Daoy (cell line): ENCODE results near the gene HTRA3. TPM values are rescaled to one million over a fixed set of nuclear protein-coding genes. Genes with fewer than 3 reads are reported as not detected.

ENCODE experiments used
- DNase-seq: peaks from one replicate; pipeline ENCODE4 v3.0.0-alpha.2; 2015; ENCODE audit warnings: low read depth
- total RNA-seq: library from RNA; depleted of rRNA; stranded (reverse); fragments of >200 nt; shearing (Covaris generic); gene quantifications from 2 replicates; pipeline ENCODE4 v1.2.3, GENCODE V29; 2014

HTRA3 gene
- total RNA-seq, 1 experiment from 2014 or later, result 0.11 TPM

DNA sequence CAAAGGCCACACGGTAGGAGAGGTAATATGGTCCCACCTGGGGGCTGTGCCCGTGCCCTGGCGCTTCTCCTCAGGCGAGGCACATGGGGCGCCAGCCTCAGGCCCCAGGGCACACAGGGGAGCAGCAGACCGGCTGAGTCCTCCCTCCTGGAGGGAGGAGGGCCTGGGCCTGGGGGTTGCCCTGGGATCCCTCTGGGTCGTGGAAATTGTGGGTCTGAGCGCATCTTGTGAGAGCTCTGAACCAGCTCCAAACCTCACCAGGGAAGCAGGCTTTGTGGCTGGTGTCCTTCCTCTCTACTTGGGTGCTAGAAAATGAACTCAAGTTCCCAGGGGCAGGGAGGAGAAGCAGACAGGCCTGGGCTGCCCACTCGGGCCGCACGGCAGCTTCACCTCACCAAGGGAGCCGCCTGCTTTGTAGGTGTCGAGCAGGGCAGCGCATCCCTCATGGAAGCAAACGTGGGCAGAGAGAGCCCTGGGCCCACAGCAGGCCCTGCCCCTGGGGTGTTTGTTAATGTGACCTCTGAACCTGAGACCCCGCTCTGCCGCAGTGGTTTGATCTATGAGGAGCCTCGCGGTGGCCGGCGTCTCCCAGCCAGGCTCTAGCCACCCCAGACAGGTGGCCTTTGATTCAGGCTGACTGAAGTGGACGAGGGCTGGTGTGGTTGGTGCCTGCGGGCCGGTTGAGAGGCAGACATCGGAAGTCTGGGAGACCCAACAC lies 10.8 kb downstream of the HTRA3 start:
- no peak for DNase-seq

DNA sequence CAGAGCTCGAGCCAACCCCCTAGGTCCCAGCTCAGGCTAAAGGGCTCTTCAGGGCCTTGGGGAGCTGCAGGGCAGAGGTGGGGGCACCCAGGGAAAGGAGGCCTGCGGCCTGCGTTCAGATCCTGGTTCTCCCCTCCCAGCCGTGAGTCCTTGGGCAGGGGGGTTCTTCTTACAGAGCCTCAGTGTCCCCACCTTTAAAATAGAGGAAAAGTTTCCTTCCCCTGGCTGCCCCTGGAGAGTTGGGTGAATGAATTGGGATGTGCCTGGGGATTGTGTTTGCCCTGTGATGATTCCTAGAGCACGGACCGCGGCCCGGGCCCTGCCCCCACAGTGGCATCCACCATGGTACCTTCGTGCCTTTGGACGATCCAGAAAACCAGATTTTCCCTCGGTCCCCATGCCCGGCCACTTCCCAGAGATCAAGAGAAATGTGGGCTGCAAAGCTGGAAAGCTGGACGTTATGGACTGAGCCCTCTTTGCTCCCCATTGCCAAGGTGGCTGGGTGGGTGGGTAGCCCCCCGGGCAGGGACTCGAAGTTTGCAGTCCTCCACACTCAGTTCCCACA lies 11.4 kb downstream of the HTRA3 start:
- no peak for DNase-seq

DNA sequence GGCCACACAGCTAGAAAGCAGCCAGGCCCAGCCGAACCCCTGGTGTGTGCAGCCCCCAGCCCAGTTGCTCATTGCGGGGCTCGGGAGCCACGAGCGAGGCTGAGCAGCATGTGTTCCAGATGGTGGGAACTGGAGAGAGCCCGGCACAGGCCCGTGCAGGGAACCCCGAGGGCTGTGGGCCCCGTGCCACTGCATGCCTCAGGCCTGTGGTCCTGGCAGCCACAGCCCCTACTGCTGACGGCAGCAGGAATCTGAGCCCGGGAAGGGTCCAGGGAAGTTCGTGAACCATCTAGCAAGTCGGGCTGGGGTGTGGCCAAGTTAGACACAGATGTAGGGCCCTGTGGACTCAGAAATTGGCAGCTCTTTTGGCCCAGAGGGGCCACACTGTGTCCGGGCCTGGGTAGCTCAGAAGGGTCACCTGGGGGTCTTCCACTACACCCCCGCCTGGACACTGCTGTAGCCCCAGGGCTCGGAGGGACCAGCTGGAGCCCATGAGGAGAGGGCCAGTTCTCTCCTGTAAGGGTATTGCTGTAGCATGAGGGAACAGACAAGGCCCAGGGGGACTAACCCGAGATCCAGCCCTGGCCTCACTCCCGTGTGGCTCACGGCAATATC lies 12.1 kb downstream of the HTRA3 start:
- DNase-seq, result no peak

DNA sequence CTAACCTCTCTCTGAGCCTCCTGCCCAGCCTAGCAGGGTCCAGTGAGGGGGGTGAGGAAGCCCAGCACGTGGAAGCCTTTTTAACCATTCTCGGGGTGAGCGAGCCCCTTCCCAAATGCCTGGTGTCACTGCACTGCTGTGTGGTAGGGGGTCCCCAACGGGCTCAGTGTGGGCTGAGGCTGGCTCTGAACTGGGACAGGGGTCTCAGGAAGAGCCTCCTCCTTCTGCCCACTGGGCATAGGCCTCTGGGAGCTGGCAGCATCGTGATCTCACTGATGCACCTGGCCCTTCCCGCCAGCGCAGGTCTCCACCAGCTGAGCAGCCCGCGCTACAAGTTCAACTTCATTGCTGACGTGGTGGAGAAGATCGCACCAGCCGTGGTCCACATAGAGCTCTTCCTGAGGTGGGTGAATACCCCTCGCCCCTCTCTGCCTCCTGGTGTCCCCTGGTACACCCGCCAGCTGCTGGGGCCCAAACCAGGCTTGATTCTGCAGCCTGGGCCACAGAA lies 12.6 kb downstream of the HTRA3 start:
- DNase-seq, result no peak

DNA sequence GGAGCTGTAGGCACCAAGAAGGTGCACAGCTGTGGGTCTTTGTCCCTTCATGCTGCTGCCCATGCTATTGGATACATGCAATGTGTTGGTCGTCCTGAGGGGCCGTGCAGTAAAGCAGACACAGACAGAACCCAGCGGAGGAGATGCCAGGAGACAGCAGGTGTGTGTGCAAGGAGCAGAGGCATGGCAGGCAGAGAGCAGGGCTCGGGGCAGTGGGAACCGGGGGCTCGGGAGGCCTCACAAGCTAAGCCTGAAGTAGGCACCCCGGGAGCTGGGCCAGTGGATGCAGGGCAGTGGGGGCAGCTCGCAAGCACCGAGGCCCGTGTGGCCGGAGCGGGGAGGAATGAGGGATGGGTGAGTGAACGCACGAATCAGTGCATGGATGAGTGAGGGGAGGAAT lies 13.2 kb downstream of the HTRA3 start:
- no peak for DNase-seq

DNA sequence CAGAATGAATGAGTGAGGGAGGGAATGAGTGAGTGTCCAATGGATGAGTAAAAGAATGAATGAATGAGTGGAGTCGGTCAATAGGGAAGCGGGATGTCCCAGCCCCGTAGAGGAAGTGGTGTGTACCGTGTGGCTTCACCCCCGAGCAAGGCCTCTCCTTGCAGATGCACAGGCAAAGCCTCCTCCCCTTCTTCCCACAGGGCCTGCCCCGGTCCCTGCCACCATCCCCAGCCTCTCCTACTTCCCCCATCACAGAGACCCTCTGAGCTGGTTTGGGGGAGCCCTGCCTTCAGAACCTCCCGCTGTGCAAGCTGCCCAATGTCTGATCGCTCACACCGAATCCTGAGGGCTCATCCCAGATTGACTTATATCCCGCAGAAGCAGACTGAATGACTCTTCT lies 13.6 kb downstream of the HTRA3 start:
- no peak for DNase-seq

DNA sequence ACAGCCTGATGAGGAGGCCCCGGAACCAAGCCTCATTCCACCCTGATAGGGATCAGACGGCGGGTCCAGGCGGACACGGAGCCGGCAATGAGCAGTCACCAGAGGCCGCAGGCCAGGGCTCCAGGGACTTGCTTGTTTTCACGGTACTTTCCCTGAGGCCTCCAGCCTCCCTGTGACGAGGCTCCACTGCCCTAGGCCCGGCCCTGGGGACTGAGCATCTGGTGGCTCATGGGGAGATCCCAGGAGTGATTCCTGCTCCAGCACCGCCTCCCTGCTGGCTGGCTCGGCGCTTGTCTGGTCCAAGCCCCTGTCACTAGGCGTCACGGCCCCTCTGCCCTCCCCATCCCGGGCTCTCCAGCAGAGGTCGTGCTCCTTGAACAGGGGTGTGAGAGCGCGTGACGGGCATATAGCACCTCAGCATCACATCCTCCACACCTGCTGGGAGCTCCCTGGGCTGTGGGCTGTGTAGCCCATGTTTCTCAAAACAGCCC lies 14.1 kb downstream of the HTRA3 start:
- no peak for DNase-seq

DNA sequence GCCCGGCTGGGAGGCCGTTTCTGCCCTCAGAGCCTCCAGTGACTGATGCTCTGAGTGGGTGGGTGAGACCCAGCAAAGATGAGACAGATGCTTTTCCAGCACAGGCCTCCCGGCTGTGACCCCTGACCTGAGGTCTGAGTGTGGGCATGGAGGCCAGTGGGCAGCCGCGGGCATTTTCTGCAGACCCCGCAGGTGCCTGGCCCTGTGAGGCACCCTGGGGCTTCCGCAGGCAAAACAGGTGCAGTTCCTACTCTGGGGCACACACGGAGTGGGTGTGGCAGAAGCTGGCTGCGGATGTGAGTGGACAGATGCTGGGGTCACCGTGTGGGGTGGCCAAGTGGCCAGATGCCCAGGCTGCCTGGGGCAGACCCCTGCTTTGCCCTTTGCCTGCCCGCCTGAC lies 14.8 kb downstream of the HTRA3 start:
- DNase-seq, result no peak

DNA sequence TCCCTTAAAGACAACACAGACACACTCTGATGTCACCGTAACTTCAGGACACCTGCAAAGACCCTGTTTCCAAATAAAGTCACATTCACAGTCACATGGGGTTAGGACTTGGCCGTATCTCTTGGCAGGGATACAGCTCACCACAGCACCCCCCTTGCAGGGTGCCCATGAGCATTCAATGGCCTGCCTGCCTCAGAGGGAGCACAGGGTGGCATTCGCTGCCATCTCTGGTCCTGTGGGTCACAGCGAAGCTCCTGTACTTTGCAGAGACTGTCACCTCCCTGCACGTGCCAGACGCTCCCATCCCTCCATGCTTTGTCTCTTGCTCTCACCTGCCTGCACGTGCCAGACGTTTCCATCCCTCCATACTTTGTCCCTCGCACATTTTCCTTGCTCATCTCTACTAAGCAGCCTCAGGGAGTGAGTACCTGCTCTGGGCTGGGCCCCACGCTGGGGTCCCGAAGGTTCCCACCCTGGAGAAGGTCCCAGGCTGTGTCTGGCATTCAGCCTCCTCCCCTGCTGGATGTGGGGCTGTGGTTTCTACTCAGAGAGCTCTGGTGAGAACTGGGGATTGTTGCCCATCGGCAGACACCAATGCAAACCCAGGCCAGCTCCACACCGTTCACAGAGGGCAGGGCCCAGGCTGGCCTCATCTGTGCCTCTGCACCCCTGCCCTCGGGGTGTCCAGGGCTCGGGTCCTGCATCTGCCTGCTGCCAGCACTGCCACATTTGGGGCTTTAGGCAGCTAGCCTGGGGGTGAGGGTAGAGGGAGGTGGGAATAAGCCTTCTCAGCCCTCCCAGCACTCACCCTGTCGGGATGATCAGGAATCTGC lies 15.8 kb downstream of the HTRA3 start:
- no peak for DNase-seq

DNA sequence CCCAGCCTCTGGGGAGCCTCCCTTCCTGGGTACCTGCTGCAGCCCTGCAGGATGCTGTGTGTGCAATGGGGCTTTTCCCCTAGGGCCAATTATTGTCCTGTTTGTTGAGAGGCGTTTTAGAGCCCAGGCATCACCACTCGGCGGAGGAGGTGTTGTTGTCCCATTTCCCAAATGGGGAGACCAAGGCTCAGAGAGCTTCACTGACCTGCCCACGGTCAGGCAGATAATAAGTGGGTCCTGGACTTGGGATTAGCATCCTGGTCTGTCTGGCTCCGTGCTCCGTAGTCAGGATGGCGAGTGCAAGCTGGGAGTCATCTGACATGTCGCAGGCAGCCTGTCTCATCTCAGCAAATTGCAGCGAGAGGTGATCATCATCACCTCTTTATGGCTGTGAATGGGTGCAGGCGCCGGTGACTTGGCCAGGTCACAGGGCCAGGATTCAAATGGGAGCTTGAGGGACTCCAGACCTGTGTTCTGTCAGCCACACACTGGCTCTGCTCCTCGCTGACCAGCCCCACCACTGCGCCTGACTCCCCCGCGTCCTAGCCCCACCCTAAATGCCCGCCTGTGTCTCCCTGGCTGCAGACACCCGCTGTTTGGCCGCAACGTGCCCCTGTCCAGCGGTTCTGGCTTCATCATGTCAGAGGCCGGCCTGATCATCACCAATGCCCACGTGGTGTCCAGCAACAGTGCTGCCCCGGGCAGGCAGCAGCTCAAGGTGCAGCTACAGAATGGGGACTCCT lies 16.6 kb downstream of the HTRA3 start:
- DNase-seq, result no peak

DNA sequence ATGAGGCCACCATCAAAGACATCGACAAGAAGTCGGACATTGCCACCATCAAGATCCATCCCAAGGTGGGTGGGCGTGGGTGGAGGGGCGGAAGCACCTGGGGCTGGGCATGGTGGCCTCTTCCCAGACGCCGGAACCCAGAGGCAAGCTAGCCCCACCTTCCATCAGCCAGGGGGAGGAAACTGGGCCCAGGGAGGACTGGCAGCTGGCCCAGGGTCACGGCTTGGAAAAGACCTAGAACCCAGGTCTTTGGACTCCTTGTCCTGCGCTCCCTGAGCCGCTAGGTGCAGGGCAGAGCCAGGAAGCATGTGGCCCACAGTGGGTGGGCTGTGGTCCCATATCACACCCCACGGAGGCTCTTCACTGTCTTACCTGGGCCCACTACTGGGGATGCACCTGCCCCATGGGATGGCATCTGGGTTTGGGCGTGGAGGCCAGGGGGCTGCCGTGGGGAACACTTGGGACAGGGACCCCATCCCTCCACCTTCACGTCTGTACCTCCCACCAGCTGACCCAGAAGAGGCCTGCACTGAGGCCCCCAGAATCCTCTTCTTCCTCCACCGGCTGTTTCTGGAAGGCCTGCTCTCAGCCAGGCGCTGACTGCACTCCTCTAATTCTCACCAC lies 17.3 kb downstream of the HTRA3 start:
- DNase-seq, result no peak

DNA sequence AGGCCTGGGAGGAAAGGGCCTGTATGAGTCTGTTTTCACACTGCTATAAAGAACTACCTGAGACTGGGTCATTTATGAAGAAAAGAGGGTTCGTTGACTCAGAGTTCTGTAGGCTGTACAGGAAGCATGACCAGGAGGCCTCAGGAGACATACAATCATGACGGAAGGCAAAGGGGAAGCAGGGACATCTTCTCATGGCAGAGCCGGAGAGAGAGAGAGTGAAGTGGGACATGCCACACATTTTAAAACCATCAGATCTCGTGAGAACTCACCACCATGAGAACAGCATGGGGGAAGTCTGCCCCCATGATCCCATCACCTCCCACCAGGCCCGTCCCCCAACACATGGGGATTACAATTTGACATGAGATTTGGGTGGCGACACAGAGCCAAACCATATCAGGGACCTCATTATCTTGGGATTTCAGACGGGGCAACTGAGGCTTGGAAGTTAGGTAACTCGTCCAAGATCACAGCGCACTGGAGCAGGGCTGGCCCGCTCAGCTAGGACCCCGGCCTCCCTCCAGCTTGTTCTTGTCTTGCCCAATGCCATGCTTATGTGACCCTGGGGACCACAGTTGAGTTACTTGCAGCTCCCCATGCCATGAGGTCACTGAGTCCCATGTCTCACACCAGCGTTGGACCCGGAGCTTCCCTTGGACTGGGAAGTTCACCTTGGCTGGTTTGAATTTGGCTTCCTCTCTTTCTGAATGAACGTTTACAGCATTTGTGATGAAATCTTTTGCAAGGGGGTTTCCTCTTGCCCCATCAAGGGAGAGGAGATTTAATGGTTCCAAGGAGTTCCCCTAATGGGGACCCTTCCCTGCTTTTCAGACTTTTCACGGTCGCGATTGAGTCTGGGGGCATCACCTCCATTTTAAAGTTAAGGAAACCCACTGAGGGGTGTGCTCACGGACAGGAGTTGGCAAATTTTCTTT lies 18.1 kb downstream of the HTRA3 start:
- no peak for DNase-seq

DNA sequence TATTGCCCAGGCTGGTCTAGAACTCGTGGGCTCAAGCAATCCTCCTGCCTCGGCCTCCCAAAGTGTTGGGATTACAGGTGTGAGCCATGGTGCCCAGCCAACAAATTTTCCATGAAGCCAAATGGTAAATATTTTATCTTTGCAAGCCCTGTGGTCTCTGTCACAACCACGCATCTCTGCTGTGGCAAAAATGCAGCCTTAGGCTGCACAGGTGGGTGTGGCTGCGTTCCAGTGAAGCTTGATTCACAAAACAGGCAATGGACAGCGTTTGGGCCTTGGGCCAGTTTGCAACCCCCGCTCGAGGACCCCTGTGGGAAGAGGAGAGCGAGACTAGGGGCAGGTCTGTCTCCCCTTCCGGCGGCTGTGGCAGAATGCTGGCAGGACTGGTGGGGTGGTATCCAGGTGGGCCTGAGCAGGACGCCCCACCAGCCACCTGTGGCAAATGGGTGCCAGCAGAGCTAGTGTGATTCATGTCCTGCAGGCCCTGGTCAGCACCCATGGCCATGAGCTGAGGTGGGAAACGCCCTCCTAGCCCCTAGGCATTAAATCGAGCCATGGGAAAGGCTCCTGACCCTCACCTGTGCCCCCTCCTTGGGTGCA lies 19.7 kb downstream of the HTRA3 start:
- DNase-seq, result no peak

DNA sequence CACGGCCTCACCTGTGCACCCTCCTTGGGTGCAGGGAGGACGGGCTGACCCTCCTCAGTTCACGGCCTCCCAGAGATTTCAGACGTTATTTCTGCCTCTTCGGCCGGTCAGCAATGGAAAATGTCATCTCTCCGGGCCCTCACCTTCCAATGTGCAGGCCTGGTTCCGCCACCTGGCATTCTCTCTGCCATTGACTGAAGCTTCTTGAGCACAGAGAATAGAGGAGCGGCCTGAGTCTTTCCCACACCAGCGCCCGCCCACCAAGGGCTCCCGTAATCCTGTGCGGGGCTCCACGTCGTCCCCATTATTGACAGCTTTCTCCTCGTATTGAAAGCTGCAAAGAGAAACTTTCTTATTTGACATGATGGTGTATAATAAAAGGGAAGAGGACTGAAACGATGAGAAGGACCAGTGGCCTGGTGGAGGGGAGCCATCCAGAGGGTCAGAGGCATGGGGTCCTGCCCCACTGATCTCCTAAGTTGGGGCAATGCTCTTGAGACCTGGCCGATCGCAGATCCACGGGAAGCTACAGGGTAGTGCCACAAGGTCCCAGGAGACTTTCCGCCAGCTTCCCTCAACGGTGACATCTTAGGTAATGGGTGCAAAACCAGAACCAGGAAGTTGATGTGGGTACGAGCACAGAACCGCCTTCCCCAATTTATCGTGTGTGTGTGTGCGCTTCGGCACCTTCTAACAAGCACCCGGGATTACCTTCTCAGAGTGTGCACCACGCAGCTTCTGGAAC lies 20.6 kb downstream of the HTRA3 start:
- DNase-seq, result no peak

DNA sequence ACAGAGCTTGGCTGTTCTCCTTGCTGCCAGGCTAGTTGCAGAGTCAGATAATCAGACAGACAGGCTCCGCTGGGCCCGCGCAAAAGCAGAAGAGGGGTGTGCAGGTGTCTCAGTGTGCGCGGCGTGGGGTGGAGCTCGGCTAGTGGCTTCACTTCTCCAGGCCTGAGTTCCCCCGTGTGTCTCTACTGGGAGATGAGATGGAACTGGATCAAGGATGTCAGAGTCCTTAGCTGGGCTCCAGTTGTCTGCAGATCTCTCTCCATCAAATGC lies 21.1 kb downstream of the HTRA3 start:
- DNase-seq, result no peak

DNA sequence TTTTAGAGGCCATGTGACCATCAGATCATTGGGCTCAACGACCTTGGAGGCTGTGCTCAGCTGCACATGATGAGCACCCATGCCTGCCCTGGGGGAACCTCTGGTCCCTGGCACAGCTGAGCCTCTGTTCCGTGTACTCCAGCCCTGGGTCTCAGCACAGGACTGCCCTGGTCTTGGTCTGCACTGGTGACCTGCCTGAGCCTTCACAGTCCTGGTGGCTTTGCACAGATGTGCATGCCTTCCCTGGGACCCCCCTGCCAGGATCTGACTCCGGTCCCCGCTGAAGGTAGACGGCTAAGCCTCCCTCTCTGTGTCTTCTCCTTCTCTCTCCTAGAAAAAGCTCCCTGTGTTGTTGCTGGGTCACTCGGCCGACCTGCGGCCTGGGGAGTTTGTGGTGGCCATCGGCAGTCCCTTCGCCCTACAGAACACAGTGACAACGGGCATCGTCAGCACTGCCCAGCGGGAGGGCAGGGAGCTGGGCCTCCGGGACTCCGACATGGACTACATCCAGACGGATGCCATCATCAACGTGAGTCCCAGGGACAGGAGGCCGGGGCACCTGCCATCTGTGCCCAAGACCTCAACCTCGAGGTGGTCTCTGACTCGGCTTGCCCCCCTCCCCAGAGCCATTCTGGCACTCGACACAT lies 21.6 kb downstream of the HTRA3 start:
- no peak for DNase-seq

DNA sequence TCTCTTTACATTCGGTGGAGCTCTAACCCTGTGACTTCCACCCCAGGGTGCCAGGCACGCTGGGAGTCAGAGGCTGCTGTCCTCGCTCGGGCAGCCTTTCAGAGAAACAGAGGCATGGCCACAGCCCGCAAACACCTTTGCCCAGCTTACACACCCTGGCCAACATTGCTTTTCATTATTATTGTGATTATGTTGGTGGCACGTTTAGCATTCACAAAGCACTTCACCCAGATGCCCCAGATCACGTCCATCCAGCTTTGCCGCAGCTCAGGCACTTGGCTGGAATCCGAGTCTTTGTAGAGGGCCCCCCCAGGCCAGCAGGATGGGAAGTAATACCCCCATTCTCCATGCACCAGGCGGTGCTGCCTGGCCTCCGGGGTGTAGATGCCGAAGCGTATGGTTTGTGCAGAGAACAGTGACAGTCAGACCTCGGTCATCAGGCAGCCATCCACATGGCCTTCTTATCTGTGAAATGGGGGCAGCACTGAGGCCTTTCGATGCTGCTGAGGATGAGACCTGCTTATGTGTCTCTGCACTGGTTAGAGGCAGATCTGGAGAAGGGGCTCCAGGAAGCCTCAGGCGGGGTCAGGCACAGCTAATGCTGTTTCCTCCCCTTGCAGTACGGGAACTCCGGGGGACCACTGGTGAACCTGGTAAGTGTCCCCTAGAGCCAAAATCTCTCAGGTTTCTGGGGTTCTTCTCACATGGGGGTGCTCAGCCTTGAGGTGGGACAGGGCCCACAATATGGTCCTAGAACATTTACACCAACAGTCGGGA lies 22.3 kb downstream of the HTRA3 start:
- DNase-seq, result no peak
